Measurements from ENCODE around the gene ARHGAP26.

ARHGAP26 gene

DNA sequence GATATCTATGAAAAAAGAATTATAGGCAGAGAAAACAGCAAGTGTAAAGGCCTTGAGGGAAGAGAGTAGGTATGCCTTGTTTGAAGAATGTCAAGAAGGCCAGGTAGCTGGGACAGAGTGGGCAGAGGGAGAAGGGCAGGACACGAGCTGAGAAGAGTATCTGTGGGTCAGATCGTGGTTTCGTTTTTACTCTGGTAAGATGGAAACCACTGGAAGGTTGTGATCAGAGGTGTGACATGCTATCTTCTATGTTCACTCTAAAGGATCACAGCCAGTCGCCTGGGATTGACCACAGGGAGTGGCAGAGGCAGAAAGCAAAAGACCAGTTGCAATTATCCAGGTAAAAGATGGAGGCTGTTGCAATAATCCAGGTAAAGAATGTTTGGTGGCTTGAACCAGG is 12.6 kb upstream of the ARHGAP26 start:
- Histone ChIP-seq H3K27me3 (ENCODE audit: control insufficient read depth, low read length) (peaks cover 20% of the 10 kb centered on the region), H4K20me1 (ENCODE audit: control insufficient read depth, insufficient read depth, low read depth, low read length) (no peaks in the 10 kb centered on the region), H3K4me2 (ENCODE audit: low read length) (no peak overlapping the region), H3K4me1 (ENCODE audit: control insufficient read depth, low read length) (no peaks in the 10 kb centered on the region), H3K4me3 (ENCODE audit: low read length) (no peak overlapping the region), H3F3A (ENCODE audit: control insufficient read depth, insufficient read depth) (no peaks in the 10 kb centered on the region), H3K79me2 (ENCODE audit: control insufficient read depth, low read length) (no peaks in the 10 kb centered on the region), H3K9me2 (replicated peaks; ENCODE audit: control insufficient read depth, low read length) (no peaks in the 10 kb centered on the region), H3K27ac (ENCODE audit: low read depth, low read length) (no peak overlapping the region), H3K9me3 (ENCODE audit: control insufficient read depth, insufficient read depth, low read length) (no peaks in the 10 kb centered on the region), H3K36me3 (ENCODE audit: control insufficient read depth, low read length) (no peaks in the 10 kb centered on the region)
- TF ChIP-seq, protein P1, sequence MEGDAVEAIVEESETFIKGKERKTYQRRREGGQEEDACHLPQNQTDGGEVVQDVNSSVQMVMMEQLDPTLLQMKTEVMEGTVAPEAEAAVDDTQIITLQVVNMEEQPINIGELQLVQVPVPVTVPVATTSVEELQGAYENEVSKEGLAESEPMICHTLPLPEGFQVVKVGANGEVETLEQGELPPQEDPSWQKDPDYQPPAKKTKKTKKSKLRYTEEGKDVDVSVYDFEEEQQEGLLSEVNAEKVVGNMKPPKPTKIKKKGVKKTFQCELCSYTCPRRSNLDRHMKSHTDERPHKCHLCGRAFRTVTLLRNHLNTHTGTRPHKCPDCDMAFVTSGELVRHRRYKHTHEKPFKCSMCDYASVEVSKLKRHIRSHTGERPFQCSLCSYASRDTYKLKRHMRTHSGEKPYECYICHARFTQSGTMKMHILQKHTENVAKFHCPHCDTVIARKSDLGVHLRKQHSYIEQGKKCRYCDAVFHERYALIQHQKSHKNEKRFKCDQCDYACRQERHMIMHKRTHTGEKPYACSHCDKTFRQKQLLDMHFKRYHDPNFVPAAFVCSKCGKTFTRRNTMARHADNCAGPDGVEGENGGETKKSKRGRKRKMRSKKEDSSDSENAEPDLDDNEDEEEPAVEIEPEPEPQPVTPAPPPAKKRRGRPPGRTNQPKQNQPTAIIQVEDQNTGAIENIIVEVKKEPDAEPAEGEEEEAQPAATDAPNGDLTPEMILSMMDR (IDR thresholded peaks at IDR 0.05; ENCODE audit: low read depth, low read length, poor library complexity, severe bottlenecking): no peak
- TF ChIP-seq EZH2phosphoT487 (IDR thresholded peaks at IDR 0.05; ENCODE audit: borderline replicate concordance, low read length): no peak

DNA sequence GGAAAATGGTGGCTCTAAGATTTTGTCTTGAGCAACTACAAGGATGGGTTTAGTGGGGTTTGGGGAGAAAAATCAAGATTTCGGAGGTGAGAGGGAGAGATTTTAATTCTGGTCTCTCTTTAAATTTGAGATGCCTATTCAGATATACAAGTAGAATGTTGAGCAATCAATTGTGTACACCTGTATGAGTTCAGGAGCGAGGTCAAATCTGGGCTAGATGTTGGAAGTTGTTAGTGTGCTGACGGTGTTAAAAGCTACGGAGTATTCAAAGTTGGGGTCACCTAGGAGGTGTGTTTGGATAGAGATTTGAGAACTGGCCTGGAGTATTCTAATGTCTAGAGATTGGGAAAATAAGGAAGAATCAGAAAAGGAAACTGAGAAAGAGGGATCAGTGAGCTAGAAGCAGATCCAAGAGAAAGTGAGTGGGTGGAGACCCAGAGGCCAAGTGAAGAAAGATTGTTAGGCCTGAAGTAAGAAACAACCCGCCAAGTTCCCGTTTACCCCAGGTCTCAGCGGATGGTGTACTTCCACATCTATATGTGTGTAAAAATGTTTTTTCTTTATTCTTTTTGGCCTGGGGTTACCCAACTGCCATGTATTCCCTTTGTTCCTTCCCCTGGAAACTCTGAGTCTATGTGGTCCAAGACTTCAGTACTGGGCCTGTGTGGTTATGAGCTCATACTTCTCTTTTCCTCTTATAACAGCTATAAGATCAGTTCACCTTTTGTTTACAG is 11.9 kb upstream of the ARHGAP26 start:
- no peaks in the 10 kb centered on the region for H3K9me2 ChIP-seq (replicated peaks; ENCODE audit: control insufficient read depth, low read length)
- H3K4me1 ChIP-seq (ENCODE audit: control insufficient read depth, low read length): no peaks in the 10 kb centered on the region
- peaks cover 22% of the 10 kb centered on the region for H3K27me3 ChIP-seq (ENCODE audit: control insufficient read depth, low read length)
- no peaks in the 10 kb centered on the region for H3K9me3 ChIP-seq (ENCODE audit: control insufficient read depth, insufficient read depth, low read length)
- H3F3A ChIP-seq (ENCODE audit: control insufficient read depth, insufficient read depth): no peaks in the 10 kb centered on the region
- H4K20me1 ChIP-seq (ENCODE audit: control insufficient read depth, insufficient read depth, low read depth, low read length): no peaks in the 10 kb centered on the region
- H3K4me3 ChIP-seq (ENCODE audit: low read length): no peak overlapping the region
- TF ChIP-seq EZH2phosphoT487 (IDR thresholded peaks at IDR 0.05; ENCODE audit: borderline replicate concordance, low read length): no peak
- TF ChIP-seq, protein P1 (IDR thresholded peaks at IDR 0.05; ENCODE audit: low read depth, low read length, poor library complexity, severe bottlenecking): no peak
- no peak overlapping the region for H3K27ac ChIP-seq (ENCODE audit: low read depth, low read length)
- no peak overlapping the region for H3K4me2 ChIP-seq (ENCODE audit: low read length)
- H3K36me3 ChIP-seq (ENCODE audit: control insufficient read depth, low read length): no peaks in the 10 kb centered on the region
- H3K79me2 ChIP-seq (ENCODE audit: control insufficient read depth, low read length): no peaks in the 10 kb centered on the region

DNA sequence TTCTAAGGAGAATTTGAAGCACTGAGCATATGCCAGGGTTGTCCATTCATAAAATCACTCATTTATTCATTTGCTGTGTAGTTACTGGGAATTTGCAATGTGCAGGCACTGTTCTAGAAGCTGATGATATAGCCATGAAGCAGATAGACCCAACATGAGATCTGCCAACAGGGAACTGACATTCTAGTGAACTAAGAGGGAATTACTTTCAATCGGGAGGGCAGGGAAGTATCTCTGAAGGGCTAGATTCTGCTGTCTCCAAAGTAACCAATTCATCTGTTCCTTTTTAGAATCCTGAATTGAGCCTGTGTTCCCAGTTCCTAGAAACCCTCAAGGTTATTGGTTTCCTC is 11.4 kb upstream of the ARHGAP26 start:
- TF ChIP-seq EZH2phosphoT487 (IDR thresholded peaks at IDR 0.05; ENCODE audit: borderline replicate concordance, low read length): no peak
- TF ChIP-seq, protein P1 (IDR thresholded peaks at IDR 0.05; ENCODE audit: low read depth, low read length, poor library complexity, severe bottlenecking): no peak
- no peaks in the 10 kb centered on the region for H3K9me3 ChIP-seq (ENCODE audit: control insufficient read depth, insufficient read depth, low read length)
- H3K79me2 ChIP-seq (ENCODE audit: control insufficient read depth, low read length): no peaks in the 10 kb centered on the region
- H3F3A ChIP-seq (ENCODE audit: control insufficient read depth, insufficient read depth): no peaks in the 10 kb centered on the region
- no peaks in the 10 kb centered on the region for H3K9me2 ChIP-seq (replicated peaks; ENCODE audit: control insufficient read depth, low read length)
- H4K20me1 ChIP-seq (ENCODE audit: control insufficient read depth, insufficient read depth, low read depth, low read length): no peaks in the 10 kb centered on the region
- no peak overlapping the region for H3K27ac ChIP-seq (ENCODE audit: low read depth, low read length)
- H3K36me3 ChIP-seq (ENCODE audit: control insufficient read depth, low read length): no peaks in the 10 kb centered on the region
- H3K27me3 ChIP-seq (ENCODE audit: control insufficient read depth, low read length): peaks cover 25% of the 10 kb centered on the region
- H3K4me2 ChIP-seq (ENCODE audit: low read length): no peak overlapping the region
- H3K4me1 ChIP-seq (ENCODE audit: control insufficient read depth, low read length): no peaks in the 10 kb centered on the region
- no peak overlapping the region for H3K4me3 ChIP-seq (ENCODE audit: low read length)

Data from DOHH2 (cell line).